Fibroblast of skin of right quadriceps (primary cell): ENCODE measurements around the gene IGSF21.
"Not testable (repeated sequence)": the region's sequence is repeated elsewhere in the genome, so short reads cannot be mapped to it uniquely, and the experiment has no call there.

Experiments
- DNase-seq: peaks from one replicate; pipeline ENCODE4 v3.0.0-alpha.2; 2013

IGSF21 gene

DNA sequence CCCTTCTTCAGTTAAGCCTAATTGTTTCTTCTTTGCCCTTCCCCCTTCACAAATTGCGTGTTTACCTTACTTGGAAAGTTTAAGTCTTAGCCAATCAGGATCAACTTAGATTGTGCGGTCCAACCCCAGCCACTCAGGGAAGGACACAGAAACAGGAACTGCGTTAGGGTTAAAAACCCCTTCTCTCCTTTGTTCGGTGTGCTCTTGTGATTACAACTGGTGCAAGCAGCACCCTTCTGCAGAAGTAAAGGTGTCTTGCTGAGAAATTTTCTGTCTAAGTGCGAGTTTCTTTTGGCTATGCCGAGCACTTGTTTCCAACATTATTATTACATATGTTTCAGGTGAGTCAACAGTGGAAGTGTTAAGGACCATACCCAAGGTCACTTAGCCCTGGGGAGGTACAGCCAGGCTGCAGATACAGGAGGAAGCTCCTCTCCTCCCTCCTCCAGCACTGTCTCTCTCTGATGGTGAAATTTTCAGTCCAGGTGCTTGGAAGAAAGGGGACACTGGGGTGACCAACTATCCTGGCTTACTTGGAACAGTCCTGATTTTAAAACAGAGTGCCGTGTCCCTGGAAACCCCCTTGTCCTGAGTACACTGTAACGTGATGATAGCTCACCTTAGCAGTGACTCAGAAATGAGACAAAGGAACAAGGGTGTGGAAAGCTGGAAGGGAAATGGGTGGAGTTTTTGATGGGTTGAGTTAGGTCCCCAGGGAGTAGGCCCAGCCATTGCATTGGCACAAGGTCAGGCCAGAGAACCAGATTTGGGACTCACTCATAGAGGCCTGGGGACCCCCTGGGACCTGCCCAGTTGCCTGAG is 304.4 kb downstream of the IGSF21 start:
- no peak for DNase-seq

DNA sequence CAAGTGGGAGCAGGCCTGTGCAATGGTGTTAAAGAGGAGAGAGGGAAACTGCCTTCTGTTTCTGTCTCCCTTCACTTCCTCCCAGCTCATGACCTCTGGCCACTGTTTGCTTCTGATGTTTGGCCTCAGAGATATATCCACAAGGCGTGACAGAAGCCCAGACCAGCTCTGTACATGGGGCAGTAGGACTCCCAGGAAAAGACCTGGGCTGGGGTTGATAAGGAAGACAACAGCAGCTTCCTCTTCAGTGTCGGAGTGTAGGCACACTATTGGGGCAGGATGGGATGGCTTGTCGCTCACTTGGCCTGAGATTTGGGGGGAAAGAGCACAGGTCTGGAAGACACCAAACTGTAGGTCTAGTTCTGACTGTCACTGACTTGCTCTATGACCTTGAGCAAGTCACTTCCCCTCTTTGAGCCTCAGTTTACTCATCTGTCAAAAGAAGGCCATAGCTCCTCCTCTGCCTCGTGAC is 305.3 kb downstream of the IGSF21 start:
- no peak for DNase-seq

DNA sequence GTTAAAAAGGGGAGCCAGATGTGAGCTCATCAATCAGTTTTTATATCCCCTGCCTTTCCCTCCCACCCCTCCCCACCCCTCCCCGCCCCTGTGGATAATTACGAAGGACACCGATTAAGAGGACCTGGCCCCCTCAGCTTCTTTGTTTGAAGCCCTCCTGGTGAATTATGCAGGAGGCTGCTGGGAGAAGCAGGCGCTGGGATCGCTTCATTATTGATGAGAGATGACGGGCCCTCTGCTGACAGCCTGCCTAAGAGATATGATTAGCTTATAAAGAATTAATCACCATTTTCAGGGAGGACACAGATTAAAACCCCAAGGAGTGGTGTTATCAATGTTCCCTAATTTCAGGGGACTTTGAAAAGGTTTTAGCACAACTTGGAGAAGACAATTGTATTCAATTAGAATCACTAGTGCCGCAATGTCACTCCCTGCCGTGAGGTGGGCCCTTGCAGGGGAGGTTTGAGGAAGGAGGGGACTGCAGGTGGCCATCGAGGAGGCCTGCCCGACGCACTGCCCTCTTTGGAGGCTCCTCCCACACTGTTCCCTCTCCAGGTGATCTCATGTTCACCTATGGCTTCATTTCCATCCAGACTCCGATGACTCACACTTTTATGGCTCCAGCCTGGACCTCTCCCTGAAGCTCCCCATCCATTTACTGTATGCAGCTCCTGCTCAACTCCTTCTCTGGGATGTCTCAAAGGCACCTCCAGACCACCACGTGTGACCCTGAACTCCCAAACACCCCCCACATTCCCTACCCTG is 306.1 kb downstream of the IGSF21 start:
- DNase-seq = no peak

DNA sequence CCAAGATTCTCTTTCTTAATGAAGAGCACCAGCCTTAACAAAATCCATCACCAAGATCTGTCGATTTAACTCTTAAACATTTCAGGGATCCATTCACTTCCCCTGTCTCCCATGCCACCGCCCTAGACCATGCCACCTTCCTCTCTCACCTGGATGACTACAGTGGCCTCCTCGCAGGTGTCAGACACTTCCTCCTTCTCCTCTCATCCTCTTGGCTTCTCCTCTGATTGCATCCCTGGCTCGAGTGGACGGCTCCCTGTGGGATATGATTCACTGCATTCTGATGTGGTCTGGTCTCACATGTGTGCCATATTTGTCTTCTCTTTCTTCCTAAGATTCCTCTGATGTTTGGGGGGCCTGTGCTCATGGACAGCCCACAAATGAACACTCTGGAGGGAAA is 306.7 kb downstream of the IGSF21 start:
- no peak for DNase-seq

DNA sequence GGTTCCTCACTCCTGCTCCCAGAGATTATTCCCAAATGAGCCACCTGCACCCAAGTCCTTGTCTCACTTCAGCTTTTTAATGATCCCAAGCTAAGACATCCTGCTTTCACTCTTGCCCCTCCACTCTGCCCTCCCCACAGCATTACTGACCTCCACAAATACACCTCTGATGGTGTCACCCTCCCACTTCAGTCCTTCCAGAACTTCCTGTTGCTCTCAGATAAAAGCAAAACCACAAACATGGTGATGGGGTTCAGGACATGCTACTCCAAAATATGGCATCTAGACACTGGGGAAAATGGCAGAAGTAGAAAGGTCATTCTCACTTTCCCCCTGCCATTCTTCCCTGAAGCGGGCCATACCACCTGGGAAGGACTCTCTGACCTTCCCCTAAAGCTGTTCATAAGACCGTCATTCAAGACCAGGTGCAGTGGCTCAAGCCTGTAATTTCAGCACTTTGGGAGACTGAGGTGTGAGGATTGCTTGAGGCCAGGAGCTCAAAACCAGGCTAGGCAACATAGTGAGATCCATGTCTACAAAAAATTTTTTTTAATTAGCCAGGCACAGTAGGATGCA is 307.4 kb downstream of the IGSF21 start:
- DNase-seq = no peak

DNA sequence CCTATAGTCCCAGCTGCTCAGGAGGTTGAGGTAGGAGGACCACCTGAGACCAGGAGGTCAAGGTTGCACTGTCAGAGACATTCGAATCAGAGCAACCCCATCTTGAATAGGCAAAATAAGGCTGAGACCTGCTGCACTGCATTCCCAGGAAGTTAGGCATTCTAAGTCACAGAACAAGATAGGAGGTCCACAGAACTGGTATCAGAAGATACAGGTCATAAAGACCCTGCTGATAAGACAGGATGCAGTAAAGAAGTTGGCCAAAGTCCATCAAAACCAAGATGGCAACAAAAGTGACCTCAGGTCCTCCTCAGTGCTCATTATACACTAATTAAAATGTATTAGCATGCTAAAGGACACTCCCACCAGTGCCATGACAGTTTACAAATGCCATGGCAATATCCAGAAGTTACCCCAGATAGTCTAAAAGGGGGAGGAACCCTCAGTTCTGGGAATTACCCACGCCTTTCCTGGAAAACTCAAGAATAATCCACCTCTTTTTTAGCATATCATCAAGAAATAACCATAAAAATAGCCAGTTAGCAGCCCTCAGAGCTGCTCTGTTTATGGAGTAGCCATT is 307.9 kb downstream of the IGSF21 start:
- DNase-seq = no peak

DNA sequence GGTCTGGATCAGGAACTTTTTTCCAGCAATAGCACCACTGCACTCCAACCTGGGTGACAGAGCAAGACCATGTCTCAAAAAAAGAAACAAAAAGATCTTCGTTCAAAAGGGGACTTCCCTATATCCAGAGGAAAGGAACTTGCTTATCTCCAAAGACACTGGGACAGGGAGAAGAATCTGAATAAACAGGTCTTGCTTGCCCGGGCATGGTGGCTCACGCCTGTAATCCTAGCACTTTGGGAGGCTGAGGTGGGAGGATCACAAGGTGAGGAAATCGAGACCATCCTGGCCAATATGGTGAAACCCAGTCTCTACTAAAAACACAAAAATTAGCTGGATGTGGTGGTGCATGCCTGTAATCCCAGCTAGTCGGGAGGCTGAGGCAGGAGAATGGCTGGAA is 308.5 kb downstream of the IGSF21 start:
- DNase-seq = not testable (repeated sequence)

DNA sequence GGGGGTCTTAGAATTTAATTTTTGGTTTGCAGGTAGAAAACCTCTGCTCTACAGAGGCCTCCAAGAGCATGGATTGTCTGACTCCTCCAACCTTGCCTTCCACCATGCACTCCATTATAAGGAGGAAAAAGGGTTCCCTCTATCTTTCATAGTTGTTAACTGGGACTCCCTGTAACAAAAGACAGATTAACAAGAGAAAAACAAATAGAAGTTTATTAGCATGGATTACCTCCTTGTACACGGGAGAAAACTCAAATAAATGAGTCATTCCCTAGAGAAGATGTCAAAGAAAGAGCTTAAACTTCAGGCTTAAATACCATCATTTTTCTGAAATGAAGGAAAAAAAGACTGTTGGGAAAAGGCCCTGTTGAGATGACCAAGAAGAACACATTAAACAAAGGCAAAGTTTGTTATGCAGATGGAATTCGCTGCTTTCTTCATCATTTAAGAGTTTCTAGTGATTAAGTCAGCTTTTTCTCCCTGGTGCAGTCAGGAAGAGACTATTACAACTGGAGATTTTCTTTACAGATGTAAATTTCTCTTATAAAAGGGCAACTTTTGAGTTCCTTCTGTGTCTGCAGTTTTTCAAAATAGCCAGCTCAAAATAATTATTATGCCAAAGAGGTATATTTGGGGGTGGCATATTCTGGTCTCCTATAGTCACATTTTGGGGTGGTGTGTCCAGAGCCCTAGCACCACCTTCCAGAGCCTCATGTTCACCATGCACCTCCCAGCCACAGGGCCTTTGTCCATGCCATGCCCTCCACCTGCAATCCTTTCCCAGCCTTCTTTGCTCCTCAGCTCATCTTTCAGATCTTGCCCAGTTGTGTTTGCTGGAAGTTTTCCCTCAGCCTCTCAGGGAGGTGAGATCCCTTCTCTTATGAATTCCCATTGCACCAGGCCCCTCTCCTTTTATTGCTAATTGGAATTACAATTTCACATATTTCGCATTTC is 310.0 kb downstream of the IGSF21 start:
- no peak for DNase-seq

DNA sequence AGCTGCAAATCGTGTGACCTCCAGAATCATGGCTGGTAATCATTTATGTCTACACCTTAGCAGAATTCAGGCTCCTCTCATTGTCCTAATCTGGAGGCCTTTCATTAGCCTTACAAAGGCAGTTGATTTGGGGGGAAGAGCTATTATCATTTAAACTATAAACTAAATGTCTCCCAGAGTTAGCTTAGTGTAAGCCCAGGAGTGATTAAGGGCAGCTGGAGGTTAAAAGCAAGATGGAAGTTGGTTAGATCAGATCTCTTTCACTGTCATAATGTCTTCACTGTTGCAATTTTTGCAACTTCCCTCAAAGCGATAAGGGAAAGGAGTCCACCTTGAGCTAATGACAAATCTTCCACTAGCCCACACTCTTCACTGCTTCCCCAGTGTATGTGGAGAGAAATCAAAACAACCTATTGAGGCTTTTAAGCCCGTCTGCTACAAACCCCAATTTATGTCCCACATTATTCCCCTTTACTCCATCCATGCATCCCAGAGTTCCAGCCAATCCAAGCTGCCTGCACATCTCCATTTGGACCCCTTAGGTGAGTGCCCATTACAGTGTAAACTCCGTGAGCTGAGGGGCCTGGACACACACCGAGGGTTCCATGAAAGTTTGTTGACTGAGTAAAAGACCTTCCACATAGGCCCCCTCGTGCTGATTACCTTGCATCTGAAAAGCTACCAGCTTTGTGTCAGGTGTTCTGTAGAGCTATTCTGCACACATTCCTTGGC is 311.7 kb downstream of the IGSF21 start:
- DNase-seq = no peak

DNA sequence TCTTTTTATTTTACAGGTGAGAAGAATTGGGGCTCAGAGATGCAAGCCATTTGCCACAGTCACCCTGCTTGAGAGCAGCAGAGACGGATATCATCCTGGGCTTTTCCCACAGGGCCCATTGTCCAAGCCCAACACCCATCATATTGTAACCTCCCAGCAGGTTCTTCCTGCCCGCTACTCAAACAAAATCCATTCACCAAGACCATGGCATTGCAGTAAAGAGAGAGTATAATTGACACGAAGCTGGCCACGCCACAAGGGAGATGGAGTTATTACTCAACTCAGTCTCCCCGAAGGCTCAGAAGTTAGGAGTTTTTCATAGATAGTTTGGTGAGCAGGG is 312.2 kb downstream of the IGSF21 start:
- DNase-seq = no peak

DNA sequence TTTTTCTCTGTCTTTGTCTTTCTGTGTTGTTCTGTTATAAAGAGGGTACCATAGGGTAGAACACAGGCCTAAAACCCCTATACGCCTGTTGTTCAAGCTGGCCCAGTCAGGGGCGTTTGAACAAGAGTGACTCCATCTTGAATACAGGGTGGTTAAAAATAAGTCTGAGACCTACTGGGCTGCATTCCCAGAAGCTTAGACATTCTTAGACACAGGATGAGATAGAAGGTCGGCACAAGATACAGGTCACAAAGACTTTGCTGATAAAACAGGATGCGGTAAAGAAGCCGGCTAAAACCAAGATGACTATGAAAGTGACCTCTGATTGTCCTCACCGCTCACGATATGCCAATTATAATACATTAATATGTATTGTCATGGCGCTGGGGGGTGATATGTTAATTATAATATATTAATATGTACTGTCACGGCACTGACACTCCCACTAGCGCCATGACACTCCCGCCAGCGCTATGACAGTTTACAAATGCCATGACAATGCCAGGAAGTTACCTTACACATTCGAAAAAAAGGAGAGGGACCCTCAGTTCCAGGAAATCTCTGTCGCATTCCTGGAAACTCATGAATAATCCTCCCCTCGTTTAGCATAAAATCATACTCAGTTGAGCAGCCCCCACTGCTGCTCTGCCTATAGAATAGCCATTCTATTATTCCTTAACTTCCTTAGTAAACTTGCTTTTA is 314.6 kb downstream of the IGSF21 start:
- DNase-seq = no peak

DNA sequence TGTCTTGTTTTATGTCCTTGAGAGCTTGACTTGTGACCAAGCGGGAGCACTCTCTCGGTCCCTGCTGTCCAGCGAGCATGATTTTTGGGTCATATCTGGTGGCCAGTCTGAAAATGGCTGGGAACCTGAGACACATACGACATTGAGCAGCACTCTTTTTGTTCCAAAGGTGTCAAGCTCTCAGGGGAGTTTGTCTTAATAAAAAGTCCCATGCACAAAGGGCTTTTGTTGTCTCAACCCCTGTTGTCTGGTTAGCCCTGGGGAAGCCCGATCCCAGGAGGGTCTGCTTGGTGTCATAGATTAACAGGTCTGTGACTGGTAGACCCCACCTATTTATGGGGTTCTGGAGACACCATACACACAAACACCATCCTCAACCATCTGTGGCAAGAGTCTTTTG is 315.4 kb downstream of the IGSF21 start:
- DNase-seq = no peak

DNA sequence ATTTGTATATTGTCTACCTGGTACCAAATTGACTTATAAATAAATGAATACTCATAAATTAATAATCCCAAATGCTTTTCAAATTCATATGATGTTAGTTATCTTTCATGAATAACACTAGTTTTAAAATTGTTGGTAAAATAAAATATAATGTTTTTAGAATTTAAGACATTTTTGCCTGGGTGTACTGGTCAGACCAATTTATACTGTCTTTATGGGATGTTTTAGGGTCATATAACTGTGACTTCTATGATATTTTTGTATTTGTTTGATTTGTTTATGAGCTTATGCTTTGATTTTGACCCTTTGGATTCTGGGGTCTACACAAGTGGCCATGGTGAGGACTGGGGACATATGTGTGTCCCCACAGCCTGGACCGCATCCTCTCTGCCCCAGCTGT is 319.0 kb downstream of the IGSF21 start:
- no peak for DNase-seq
